Small intestine (tissue), 7 donors: ENCODE results near the gene RBMS3. TPM values are rescaled to one million over a fixed set of nuclear protein-coding genes. Genes with fewer than 3 reads are reported as not detected.

ENCODE experiments used
- DNase-seq, 2 donors: peaks; one replicate each; pipeline versions ENCODE4 v3.0.0 to v3.0.0-alpha.2; 2013
- FAIRE-seq: peaks from 2 replicates; lab custom pipeline; 2012; peaks lifted over from hg19 to GRCh38; lab: Jason Lieb, UNC
- H3K27ac ChIP-seq, 3 donors: one replicate each; pipeline ENCODE4 v1.5.1; 2013; ENCODE audit warnings: low read length in 2 of 3, mild to moderate bottlenecking in 2 of 3, control low read depth in 1 of 3, inconsistent platforms in 1 of 3, low read depth in 1 of 3, moderate library complexity in 1 of 3
- H3K27me3 ChIP-seq, 3 donors: one replicate each; pipeline ENCODE4 v1.6.1; 2013; ENCODE audit warnings: low read length in 3 of 3, inconsistent platforms in 1 of 3; ENCODE audit not compliant: control insufficient read depth in 3 of 3, insufficient read depth in 3 of 3
- H3K36me3 ChIP-seq, 3 donors: one replicate each; pipeline ENCODE4 v1.6.1; 2013; ENCODE audit warnings: low read length in 3 of 3, inconsistent platforms in 1 of 3, low read depth in 1 of 3, mild to moderate bottlenecking in 1 of 3, moderate library complexity in 1 of 3; ENCODE audit not compliant: control insufficient read depth in 3 of 3, insufficient read depth in 2 of 3
- H3K4me1 ChIP-seq, 3 donors: one replicate each; pipeline ENCODE4 v1.6.1; 2013; ENCODE audit warnings: low read length in 2 of 3, inconsistent platforms in 1 of 3, low read depth in 1 of 3, mild to moderate bottlenecking in 1 of 3, moderate library complexity in 1 of 3; ENCODE audit not compliant: control insufficient read depth in 3 of 3, insufficient read depth in 2 of 3
- H3K4me3 ChIP-seq, 3 donors: one replicate each; pipeline ENCODE4 v1.5.1; 2013; ENCODE audit warnings: low read length in 3 of 3, control low read depth in 1 of 3, inconsistent platforms in 1 of 3, low read depth in 1 of 3, mild to moderate bottlenecking in 1 of 3, moderate library complexity in 1 of 3
- H3K9me3 ChIP-seq, 2 donors: one replicate each; pipeline ENCODE4 v1.6.1; 2013; ENCODE audit warnings: low read depth in 1 of 2, low read length in 1 of 2; ENCODE audit not compliant: control insufficient read depth in 2 of 2, insufficient read depth in 1 of 2
- WGBS, 3 donors: extraction: QIAGEN DNeasy Blood & Tissue Kit; methylation state at CpG; one replicate each; pipeline ENCODE4 v1.1.7; 2013; 5-methylcytosine and 5-hydroxymethylcytosine counted together
- polyA plus RNA-seq, 4 donors: library from polyadenylated mRNA; stranded (reverse) in 3 of 4; unstranded in 1 of 4; fragments of 200-250 nt in 3 of 4; fragments of 120-200 nt in 1 of 4; gene quantifications; one replicate each; pipeline versions ENCODE4 v1.2.1 to v1.2.3, GENCODE V29; 2013
- donor health status: healthy with polysubstance abuse.
- donor health status: control.
- donor health status: control.
- donor health status: Bipolar disorder and iron deficiency.
- donor health status: healthy.

RBMS3 gene
- polyA plus RNA-seq, 4 donors = 0.81 to 6.4 (median 4.8) TPM; not detected in 1

DNA sequence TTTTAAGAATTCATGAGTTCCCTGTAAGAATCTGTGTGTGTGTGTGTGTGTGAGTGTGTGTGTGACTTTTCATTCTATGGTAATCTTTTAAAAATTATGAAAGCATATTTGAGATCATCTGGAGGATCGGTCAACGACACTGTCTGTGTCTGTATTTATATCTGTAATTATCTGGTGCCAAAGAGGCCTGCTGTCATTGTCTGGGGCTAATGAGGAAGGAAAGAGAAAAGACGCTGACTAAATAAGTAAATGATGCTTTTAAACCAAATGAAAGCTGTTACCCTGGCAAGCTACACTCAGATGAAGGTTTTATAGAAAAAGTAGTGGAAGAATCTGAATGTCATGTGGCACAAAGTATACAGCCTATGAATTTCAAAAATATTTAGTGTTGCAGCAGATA, 439.8 kb downstream of the RBMS3 start:
- no peak for FAIRE-seq
- Histone ChIP-seq H3K36me3 (no peaks in the 10 kb centered on the region), H3K27me3 (no peaks in the 10 kb centered on the region), H3K4me1 (no peaks in the 10 kb centered on the region), H3K4me3 (no peak overlapping the region), H3K27ac (no peak overlapping the region), H3K9me3 (no peaks in the 10 kb centered on the region)
- 66 to 82% (median 79%) methylated on average over 3 of the region's 3 CpGs for WGBS, 3 donors
- no peak for DNase-seq

DNA sequence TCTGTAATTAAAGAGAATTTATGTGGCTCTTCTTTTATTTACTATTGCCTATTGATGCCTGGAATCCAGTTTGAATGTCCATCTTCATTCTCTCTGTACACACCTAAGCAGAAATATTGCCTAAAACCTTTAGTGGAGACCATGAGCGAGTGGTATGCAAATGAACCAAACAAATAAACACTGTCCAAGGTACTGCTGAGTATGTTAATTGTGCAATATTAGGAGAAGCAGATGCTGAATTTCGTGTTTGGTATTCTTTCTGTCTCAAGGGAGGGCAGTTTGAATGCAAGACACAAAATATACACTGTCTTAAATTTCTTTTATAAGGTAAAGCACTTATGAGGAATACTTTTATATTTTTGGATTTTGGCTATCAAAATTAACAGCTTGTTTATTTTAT, 440.9 kb downstream of the RBMS3 start:
- 63 to 76% (median 67%) methylated on average over 2 of the region's 2 CpGs for WGBS, 3 donors
- no peak for FAIRE-seq

DNA sequence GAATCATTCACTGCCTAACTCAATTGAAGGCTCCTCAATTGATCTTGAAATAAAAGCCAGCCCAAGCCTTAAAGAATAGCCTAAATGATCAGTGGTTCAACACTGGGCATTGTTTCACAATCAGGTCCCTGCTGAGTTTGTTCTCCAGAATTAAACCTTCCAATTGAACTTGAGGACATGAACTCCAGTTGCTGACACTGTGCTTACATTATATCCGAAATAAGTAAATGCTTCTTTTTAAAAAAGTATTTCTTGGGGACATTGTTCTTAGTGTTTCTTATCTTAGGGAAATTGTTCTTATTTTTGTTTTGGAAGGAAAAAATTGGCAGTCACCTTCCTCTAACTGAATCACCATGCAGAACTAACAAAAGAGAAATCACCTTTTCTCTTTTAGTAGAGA, 450.2 kb downstream of the RBMS3 start:
- H3K4me1 ChIP-seq = no peaks in the 10 kb centered on the region
- H3K27me3 ChIP-seq = no peaks in the 10 kb centered on the region
- WGBS, 3 donors = 58 to 72% (median 64%) methylated on average over 1 of the region's 1 CpG
- no peak overlapping the region for H3K27ac ChIP-seq
- FAIRE-seq (no peak), DNase-seq (no peak)
- no peak overlapping the region for H3K4me3 ChIP-seq
- H3K9me3 ChIP-seq = no peaks in the 10 kb centered on the region
- no peaks in the 10 kb centered on the region for H3K36me3 ChIP-seq

More for the DNA sequence above, 440.9 kb downstream of the RBMS3 start:
- DNase-seq = no peak
- H3K27ac ChIP-seq = no peak overlapping the region
- H3K4me3 ChIP-seq = no peak overlapping the region
- no peaks in the 10 kb centered on the region for H3K9me3 ChIP-seq
- no peaks in the 10 kb centered on the region for H3K36me3 ChIP-seq
- H3K27me3 ChIP-seq = no peaks in the 10 kb centered on the region
- no peaks in the 10 kb centered on the region for H3K4me1 ChIP-seq

DNA sequence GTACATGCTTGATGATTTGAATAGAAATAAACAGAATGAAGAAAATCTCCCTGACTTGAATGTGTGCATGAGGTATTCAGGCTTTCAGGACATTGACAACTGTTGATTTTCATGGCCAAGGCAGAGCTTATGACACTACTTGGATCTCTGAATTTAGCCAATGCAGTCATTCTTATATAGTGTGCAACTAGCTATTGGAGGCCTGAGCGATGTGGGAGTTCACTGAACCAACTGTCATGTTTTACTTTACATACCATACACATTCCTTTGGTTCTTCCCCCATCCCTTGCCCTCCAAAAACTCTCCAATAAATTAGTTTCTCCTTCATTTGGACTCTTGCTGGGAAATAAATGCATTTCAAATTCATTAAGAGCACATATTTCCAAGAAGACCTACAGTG, 460.4 kb downstream of the RBMS3 start:
- Histone ChIP-seq H3K4me3 (no peak overlapping the region), H3K27me3 (no peaks in the 10 kb centered on the region), H3K27ac (no peak overlapping the region), H3K36me3 (no peaks in the 10 kb centered on the region), H3K4me1 (no peaks in the 10 kb centered on the region), H3K9me3 (no peaks in the 10 kb centered on the region)
- DNase-seq (no peak), FAIRE-seq (no peak)
- 83 to 92% (median 85%) methylated on average over 1 of the region's 1 CpG for WGBS, 3 donors

DNA sequence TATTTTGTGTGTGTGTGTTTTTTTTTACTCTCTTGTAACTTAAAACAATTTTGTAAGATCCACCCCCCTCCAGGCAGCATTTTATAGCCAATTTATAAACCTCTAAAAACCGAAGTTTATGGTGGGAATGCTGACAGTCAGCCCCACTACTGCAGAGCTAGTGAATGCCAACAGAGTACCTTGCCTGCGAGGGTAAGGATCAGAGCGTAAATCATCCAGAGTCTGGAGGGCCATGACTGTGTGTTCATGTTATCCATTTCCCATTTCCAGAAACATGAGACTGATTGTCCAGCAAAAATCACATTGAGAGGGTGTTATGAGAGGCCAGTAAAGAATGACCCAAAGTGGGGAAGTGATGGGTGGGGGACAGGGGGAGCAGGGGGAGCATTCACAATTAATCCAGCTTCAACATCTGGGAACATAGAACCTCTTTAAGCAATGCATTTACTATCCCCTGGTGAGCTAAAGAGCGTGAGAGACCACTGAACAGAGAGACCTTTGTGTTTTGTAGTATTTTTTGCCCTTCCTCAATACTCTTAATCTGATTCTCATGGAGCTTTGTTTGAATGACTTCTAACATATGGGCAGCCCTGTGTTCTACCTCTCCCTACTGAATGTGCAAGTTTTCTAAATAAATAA, 464.5 kb downstream of the RBMS3 start:
- 67 to 85% (median 76%) methylated on average over 4 of the region's 4 CpGs for WGBS, 3 donors
- H3K4me1 ChIP-seq = no peaks in the 10 kb centered on the region
- no peak for FAIRE-seq

DNA sequence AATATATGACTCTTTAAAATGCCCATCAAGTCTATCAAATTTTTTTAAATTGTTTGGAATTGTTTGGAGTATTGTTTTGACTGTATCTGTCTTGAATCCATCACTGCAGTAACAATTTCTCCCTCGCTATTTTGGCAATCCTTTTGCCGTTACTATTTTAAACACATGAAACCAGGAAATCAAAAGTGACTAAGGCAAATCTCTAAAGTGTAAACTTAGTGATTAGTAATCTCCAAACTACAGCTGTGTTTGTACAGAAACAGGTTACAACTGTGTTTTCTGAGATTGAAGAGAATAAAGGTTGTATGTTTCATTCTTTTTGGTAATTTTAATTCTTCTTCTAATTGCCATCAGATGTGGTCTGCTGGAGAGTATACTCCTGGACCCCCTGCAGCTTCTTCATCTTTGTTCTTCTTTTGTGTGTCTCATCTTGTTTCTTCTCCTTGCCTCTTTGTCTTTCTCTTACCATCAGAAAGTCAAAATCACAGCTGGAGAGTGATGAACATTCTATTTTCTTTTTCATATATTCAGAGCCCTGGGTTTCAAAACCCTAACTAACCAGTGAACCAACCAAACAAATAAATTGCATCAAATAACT, 465.4 kb downstream of the RBMS3 start:
- Histone ChIP-seq H3K27ac (no peak overlapping the region), H3K4me3 (no peak overlapping the region), H3K36me3 (no peaks in the 10 kb centered on the region), H3K27me3 (no peaks in the 10 kb centered on the region), H3K9me3 (no peaks in the 10 kb centered on the region), H3K4me1 (no peaks in the 10 kb centered on the region)
- no peak for DNase-seq
- 37 to 45% (median 37%) methylated on average over 2 of the region's 2 CpGs for WGBS, 3 donors
- FAIRE-seq = no peak

More for the DNA sequence above, 464.5 kb downstream of the RBMS3 start:
- no peaks in the 10 kb centered on the region for H3K36me3 ChIP-seq
- H3K9me3 ChIP-seq = no peaks in the 10 kb centered on the region
- no peak overlapping the region for H3K4me3 ChIP-seq
- no peak for DNase-seq
- H3K27ac ChIP-seq = no peak overlapping the region
- no peaks in the 10 kb centered on the region for H3K27me3 ChIP-seq

DNA sequence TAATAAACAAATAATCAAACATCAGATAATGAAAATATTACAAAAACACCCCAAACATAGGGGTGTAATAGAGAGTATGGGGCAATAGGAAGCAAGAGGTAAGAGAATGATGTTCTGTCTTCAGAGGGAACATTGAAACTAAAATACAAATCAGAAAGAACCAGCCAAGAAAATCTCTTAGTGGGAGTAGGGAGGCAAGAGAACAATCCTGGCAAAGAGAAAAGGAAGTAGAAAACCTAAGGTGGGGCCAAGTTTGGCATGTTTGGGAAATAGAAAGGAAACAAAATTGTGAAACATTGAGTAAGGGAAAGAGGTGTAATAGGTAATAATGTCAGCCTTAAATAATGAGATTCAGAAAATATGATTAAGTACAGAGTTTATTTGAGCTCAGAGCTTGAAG, 467.1 kb downstream of the RBMS3 start:
- Histone ChIP-seq H3K9me3 (no peaks in the 10 kb centered on the region), H3K36me3 (no peaks in the 10 kb centered on the region), H3K4me3 (no peak overlapping the region), H3K4me1 (no peaks in the 10 kb centered on the region), H3K27ac (no peak overlapping the region), H3K27me3 (no peaks in the 10 kb centered on the region)
- FAIRE-seq = no peak
- DNase-seq = no peak

DNA sequence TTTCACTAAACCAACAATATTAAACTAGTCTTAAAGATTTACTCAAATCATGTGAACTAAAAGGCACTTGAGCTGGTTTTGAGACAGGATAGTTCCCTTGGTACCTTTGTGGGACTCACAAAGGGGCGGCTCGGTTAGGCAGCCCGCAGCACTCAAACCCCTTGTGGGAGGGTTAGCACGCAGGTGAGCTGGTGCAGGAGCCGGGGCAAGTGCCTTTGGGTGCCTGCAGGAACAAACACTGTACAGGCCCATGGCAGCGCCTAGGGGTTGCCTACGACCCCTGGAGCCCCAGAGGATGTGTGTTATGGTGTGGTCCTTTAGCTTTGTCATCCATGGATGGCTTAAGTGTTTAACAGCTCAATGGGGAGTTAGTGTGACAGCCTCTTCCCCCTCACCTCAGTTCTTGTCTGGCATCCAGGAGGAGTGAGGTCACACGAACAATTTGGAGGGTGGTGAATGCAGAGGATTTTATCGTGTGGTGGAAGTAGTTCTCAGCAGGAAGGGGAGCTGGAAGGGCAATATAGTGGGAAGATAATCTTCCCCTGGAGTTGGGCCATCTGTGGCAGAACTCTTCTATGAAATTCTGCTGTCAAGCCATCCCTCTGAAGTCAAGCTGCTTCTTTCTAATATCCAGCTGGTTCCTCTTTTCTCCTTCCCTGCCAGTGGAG, 470.9 kb downstream of the RBMS3 start:
- 74 to 82% (median 81%) methylated on average over 9 of the region's 9 CpGs for WGBS, 3 donors
- DNase-seq (no peak), FAIRE-seq (no peak)

More for the DNA sequence above, 470.9 kb downstream of the RBMS3 start:
- Histone ChIP-seq H3K4me1 (no peaks in the 10 kb centered on the region), H3K27ac (no peak overlapping the region), H3K36me3 (no peaks in the 10 kb centered on the region), H3K4me3 (no peak overlapping the region), H3K27me3 (no peaks in the 10 kb centered on the region), H3K9me3 (no peaks in the 10 kb centered on the region)
